SK-N-SH treated with all-trans-retinoic acid at 6 μM for 48 hours (cell line): ENCODE measurements around the gene RGS19.

Experiments
- ISL1 ChIP-seq: fragments of 250-450 bp; sonication (Bioruptor Pico); IDR thresholded peaks from 2 replicates; pipeline ENCODE4 v2.1.2; 2022; ENCODE audit warnings: mild to moderate bottlenecking, moderate library complexity
- OSR1 ChIP-seq: fragments of 250-450 bp; sonication (Bioruptor Pico); IDR thresholded peaks from 2 replicates; pipeline ENCODE4 v1.8.0; 2022; ENCODE audit warnings: moderate library complexity, mild to moderate bottlenecking, inconsistent platforms
- PPARA ChIP-seq: fragments of 250-450 bp; sonication (Bioruptor Pico); IDR thresholded peaks from 2 replicates; pipeline ENCODE4 v1.5.0; 2020; ENCODE audit warnings: mild to moderate bottlenecking, borderline replicate concordance
- TCF4 ChIP-seq: fragments of 250-450 bp; sonication (Bioruptor Pico); IDR thresholded peaks from 2 replicates; pipeline ENCODE4 v1.8.0; 2021; ENCODE audit warnings: mild to moderate bottlenecking, moderate library complexity, borderline replicate concordance
- ZFP30 ChIP-seq: fragments of 450-650 bp; formaldehyde crosslinking; IDR thresholded peaks from 2 replicates; pipeline ENCODE4 v1.5.0; 2022; ENCODE audit warnings: mild to moderate bottlenecking, moderate library complexity
- ZNF70 ChIP-seq: fragments of 450-650 bp; formaldehyde crosslinking; IDR thresholded peaks from 2 replicates; pipeline ENCODE4 v1.5.0; 2020; ENCODE audit warnings: mild to moderate bottlenecking, moderate library complexity

- TF ChIP-seq PPARA (CRISPR knock-in tag) (no peak), OSR1 (CRISPR knock-in tag) (no peak), ZFP30 (CRISPR knock-in tag) (no peak), ISL1 (CRISPR knock-in tag) (no peak), TCF4 (CRISPR knock-in tag) (no peak), ZNF70 (no peak)
Observed at GRCh38 chr20:64056889-64057627, 22.3 kb downstream of the RGS19 start.
